Neural cell (in vitro differentiated cells): ENCODE data around the gene ARHGEF12. TPM values are rescaled to one million over a fixed set of nuclear protein-coding genes. Genes with fewer than 3 reads are reported as not detected.

Experiments used
- H2AFZ ChIP-seq: fragments of 200-600, 300-800 bp; sonication (generic), shearing (Covaris generic); 2 replicates; pipeline ENCODE4 v1.6.0; 2014; ENCODE audit warnings: low read depth, mild to moderate bottlenecking, antibody characterized with exemption, low read length, moderate library complexity
- H3F3A ChIP-seq: fragments of 200-600 bp; shearing (Covaris generic); 2 replicates; pipeline ENCODE4 v1.6.1; 2016; ENCODE audit warnings: mild to moderate bottlenecking, moderate library complexity, mixed read lengths, antibody characterized with exemption, low read length; ENCODE audit not compliant: insufficient read depth, poor library complexity, severe bottlenecking
- H3K27ac ChIP-seq: fragments of 200-600, 300-800 bp; sonication (generic), shearing (Covaris generic); 2 replicates; pipeline ENCODE4 v1.5.1; 2014; ENCODE audit warnings: mild to moderate bottlenecking, low read length, moderate library complexity
- H3K27me3 ChIP-seq: fragments of 300-800, 200-600 bp; sonication (generic), shearing (Covaris generic); 2 replicates; pipeline ENCODE4 v1.6.0; 2014; ENCODE audit warnings: mild to moderate bottlenecking, low read depth, low read length, moderate library complexity; ENCODE audit not compliant: insufficient read depth
- H3K36me3 ChIP-seq: fragments of 300-800, 200-600 bp; sonication (generic), shearing (Covaris generic); 2 replicates; pipeline ENCODE4 v1.5.1; 2014; ENCODE audit warnings: mild to moderate bottlenecking, antibody characterized with exemption, low read length, moderate library complexity; ENCODE audit not compliant: insufficient read depth
- H3K4me2 ChIP-seq: fragments of 300-800, 200-600 bp; sonication (generic), shearing (Covaris generic); 2 replicates; pipeline ENCODE4 v1.6.0; 2014; ENCODE audit warnings: mild to moderate bottlenecking, low read length
- H3K4me3 ChIP-seq: fragments of 300-800, 200-600 bp; sonication (generic), shearing (Covaris generic); 2 replicates; pipeline ENCODE4 v1.5.1; 2014; ENCODE audit warnings: mild to moderate bottlenecking, low read length, moderate library complexity
- H3K79me2 ChIP-seq: fragments of 200-600 bp; shearing (Covaris generic); replicated peaks from 2 replicates; pipeline ENCODE4 v1.6.0; 2014; ENCODE audit warnings: mild to moderate bottlenecking, low read length, moderate library complexity; ENCODE audit not compliant: insufficient read depth
- H3K9ac ChIP-seq: fragments of 300-800, 200-600 bp; sonication (generic), shearing (Covaris generic); 2 replicates; pipeline ENCODE4 v1.6.1; 2016; ENCODE audit warnings: mild to moderate bottlenecking, low read length, mixed read lengths
- H3K9me2 ChIP-seq: fragments of 200-600 bp; shearing (Covaris generic); 2 replicates; pipeline ENCODE4 v1.6.1; 2016; ENCODE audit warnings: mild to moderate bottlenecking, low read length, mixed read lengths; ENCODE audit not compliant: insufficient read depth
- H3K9me3 ChIP-seq: fragments of 200-600, 300-800 bp; sonication (generic), shearing (Covaris generic); 2 replicates; pipeline ENCODE4 v1.6.1; 2016; ENCODE audit warnings: mild to moderate bottlenecking, mixed run types, low read length, moderate library complexity, mixed read lengths
- H4K20me1 ChIP-seq: fragments of 200-600 bp; shearing (Covaris generic); 2 replicates; pipeline ENCODE4 v1.6.1; 2016; ENCODE audit warnings: mild to moderate bottlenecking, mixed run types; ENCODE audit not compliant: insufficient read depth
- EP300 ChIP-seq: fragments of 450-650 bp; conservative IDR thresholded peaks from 2 replicates; pipeline ENCODE4 v1.6.1; 2014; ENCODE audit warnings: antibody characterized with exemption, mild to moderate bottlenecking, moderate library complexity; ENCODE audit not compliant: poor library complexity, severe bottlenecking
- EZH2 ChIP-seq: fragments of 200-600, 300-800 bp; shearing (Covaris generic), sonication (generic); IDR thresholded peaks from 2 replicates; pipeline ENCODE4 v1.6.1; 2014; ENCODE audit warnings: antibody characterized with exemption, low read length, borderline replicate concordance, mild to moderate bottlenecking; ENCODE audit not compliant: insufficient read depth, poor library complexity, severe bottlenecking
- MXI1 ChIP-seq: fragments of 450-650 bp; conservative IDR thresholded peaks from 2 replicates; pipeline ENCODE4 v1.6.1; 2014; ENCODE audit warnings: antibody characterized with exemption, mild to moderate bottlenecking; ENCODE audit not compliant: poor library complexity, severe bottlenecking
- POLR2AphosphoS5 ChIP-seq: IDR thresholded peaks from 2 replicates; pipeline ENCODE4 v1.6.1; 2012
- RAD21 ChIP-seq: fragments of 450-650 bp; conservative IDR thresholded peaks from 2 replicates; pipeline ENCODE4 v1.6.1; 2014; ENCODE audit warnings: antibody characterized with exemption, mild to moderate bottlenecking, moderate library complexity
- SMC3 ChIP-seq: fragments of 450-650 bp; conservative IDR thresholded peaks from 2 replicates; pipeline ENCODE4 v1.6.1; 2014; ENCODE audit warnings: antibody characterized with exemption, mild to moderate bottlenecking, moderate library complexity; ENCODE audit not compliant: poor library complexity
- TAF1 ChIP-seq: IDR thresholded peaks from 2 replicates; pipeline ENCODE4 v1.6.1; 2012; ENCODE audit warnings: low read depth
- polyA plus RNA-seq: library from polyadenylated mRNA; depleted of rRNA; stranded (reverse); fragments of >200 nt; gene quantifications from 2 replicates; pipeline ENCODE4 v1.2.3, GENCODE V29; 2014
- TF ChIP-seq, protein P1 (sequence below): fragments of 450-650 bp; IDR thresholded peaks from 2 replicates; pipeline ENCODE4 v1.5.1; 2014; ENCODE audit warnings: antibody characterized with exemption, mild to moderate bottlenecking, moderate library complexity; ENCODE audit not compliant: poor library complexity, severe bottlenecking
- TF ChIP-seq, protein P2 (sequence below): IDR thresholded peaks from 2 replicates; pipeline ENCODE4 v1.6.1; 2012; ENCODE audit warnings: borderline replicate concordance

The ARHGEF12 gene
- polyA plus RNA-seq, 1 donor from 2014 or later: 93.4 TPM

DNA sequence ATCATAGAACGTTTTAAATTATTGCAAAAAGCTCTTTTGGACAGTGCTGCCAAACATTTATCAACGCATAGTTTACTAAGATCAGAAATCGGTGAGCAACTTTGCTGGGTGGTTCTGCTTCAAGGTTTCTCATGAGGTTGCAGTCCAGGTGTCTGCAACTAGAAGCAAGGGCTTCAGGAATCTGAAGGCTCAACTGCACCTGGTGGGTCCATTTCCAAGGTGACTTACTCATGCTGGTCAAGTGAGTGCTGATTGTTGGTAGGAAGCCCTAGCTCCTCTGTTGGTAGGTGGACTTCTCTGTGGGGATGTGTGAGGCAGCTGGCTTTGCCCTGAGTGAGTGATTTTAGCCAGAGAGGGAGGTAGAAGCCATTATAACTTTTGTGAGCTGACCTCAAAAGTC is 22.5 kb downstream of the ARHGEF12 start:
- Histone ChIP-seq H3K9me3 (no peaks in the 10 kb centered on the region), H3K4me3 (no peak overlapping the region), H3K36me3 (no peaks in the 10 kb centered on the region), H4K20me1 (no peaks in the 10 kb centered on the region), H3F3A (no peaks in the 10 kb centered on the region), H3K79me2 (peaks cover 24% of the 10 kb centered on the region), H3K27me3 (no peaks in the 10 kb centered on the region), H3K9ac (no peak overlapping the region), H3K9me2 (no peaks in the 10 kb centered on the region), H2AFZ (no peak overlapping the region), H3K4me2 (no peak overlapping the region), H3K27ac (no peak overlapping the region)
- TF ChIP-seq, protein P1, sequence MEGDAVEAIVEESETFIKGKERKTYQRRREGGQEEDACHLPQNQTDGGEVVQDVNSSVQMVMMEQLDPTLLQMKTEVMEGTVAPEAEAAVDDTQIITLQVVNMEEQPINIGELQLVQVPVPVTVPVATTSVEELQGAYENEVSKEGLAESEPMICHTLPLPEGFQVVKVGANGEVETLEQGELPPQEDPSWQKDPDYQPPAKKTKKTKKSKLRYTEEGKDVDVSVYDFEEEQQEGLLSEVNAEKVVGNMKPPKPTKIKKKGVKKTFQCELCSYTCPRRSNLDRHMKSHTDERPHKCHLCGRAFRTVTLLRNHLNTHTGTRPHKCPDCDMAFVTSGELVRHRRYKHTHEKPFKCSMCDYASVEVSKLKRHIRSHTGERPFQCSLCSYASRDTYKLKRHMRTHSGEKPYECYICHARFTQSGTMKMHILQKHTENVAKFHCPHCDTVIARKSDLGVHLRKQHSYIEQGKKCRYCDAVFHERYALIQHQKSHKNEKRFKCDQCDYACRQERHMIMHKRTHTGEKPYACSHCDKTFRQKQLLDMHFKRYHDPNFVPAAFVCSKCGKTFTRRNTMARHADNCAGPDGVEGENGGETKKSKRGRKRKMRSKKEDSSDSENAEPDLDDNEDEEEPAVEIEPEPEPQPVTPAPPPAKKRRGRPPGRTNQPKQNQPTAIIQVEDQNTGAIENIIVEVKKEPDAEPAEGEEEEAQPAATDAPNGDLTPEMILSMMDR: no peak
- TF ChIP-seq MXI1 (no peak), TAF1 (no peak), RAD21 (no peak), POLR2AphosphoS5 (no peak), SMC3 (no peak), EP300 (no peak), EZH2 (no peak)
- TF ChIP-seq, protein P2, sequence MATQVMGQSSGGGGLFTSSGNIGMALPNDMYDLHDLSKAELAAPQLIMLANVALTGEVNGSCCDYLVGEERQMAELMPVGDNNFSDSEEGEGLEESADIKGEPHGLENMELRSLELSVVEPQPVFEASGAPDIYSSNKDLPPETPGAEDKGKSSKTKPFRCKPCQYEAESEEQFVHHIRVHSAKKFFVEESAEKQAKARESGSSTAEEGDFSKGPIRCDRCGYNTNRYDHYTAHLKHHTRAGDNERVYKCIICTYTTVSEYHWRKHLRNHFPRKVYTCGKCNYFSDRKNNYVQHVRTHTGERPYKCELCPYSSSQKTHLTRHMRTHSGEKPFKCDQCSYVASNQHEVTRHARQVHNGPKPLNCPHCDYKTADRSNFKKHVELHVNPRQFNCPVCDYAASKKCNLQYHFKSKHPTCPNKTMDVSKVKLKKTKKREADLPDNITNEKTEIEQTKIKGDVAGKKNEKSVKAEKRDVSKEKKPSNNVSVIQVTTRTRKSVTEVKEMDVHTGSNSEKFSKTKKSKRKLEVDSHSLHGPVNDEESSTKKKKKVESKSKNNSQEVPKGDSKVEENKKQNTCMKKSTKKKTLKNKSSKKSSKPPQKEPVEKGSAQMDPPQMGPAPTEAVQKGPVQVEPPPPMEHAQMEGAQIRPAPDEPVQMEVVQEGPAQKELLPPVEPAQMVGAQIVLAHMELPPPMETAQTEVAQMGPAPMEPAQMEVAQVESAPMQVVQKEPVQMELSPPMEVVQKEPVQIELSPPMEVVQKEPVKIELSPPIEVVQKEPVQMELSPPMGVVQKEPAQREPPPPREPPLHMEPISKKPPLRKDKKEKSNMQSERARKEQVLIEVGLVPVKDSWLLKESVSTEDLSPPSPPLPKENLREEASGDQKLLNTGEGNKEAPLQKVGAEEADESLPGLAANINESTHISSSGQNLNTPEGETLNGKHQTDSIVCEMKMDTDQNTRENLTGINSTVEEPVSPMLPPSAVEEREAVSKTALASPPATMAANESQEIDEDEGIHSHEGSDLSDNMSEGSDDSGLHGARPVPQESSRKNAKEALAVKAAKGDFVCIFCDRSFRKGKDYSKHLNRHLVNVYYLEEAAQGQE: no peak

DNA sequence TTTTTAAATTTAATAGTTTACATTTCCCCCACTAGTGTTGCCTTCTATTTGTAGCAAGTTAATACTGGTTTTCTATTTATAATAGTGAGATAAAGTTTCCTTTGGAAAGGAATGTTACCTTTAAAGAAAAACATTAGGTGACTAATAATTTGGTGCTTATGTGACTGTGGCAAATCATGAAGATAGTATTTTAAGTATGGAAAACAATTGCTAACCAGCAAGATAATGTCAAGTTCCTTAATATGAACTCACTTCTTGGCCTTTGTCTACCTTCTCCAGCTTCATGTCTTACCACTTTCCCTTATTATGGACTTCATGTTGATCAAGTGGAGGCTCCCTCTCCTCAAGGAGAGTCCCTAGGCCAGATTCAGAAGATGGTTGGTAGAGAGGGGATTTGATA is 27.2 kb downstream of the ARHGEF12 start:
- Histone ChIP-seq H3K27me3 (no peaks in the 10 kb centered on the region), H4K20me1 (no peaks in the 10 kb centered on the region), H3K36me3 (no peaks in the 10 kb centered on the region), H3K4me3 (no peak overlapping the region), H3K9ac (no peak overlapping the region), H3K9me3 (no peaks in the 10 kb centered on the region), H3F3A (no peaks in the 10 kb centered on the region), H3K27ac (no peak overlapping the region), H3K79me2 (peaks cover 18% of the 10 kb centered on the region), H3K4me2 (no peak overlapping the region), H3K9me2 (no peaks in the 10 kb centered on the region), H2AFZ (no peak overlapping the region)
- TF ChIP-seq POLR2AphosphoS5 (no peak), EP300 (no peak), RAD21 (no peak), TAF1 (no peak), EZH2 (no peak), SMC3 (no peak)
- TF ChIP-seq, protein P1: no peak
